Activated T-cell treated with anti-CD3 and anti-CD28 coated beads, Interleukin-2, amount 50 U/mL, for 24 hours (primary cell): ENCODE results near the gene MPDU1.

Experiments
- DNase-seq: peaks from one replicate; pipeline ENCODE4 v3.0.0-alpha.2; 2020
- H3K27ac Mint-ChIP-seq: 2 replicates; pipeline ENCODE4 v1.8.0; 2020; ENCODE audit warnings: mild to moderate bottlenecking, mixed read lengths
- H3K27me3 Mint-ChIP-seq: 2 replicates; pipeline ENCODE4 v1.8.0; 2020; ENCODE audit warnings: mixed read lengths
- H3K36me3 Mint-ChIP-seq: 2 replicates; pipeline ENCODE4 v1.8.0; 2020; ENCODE audit warnings: low read depth, mixed read lengths
- H3K4me1 Mint-ChIP-seq: 2 replicates; pipeline ENCODE4 v1.8.0; 2020; ENCODE audit warnings: low read depth, mixed read lengths
- H3K4me3 Mint-ChIP-seq: 2 replicates; pipeline ENCODE4 v1.8.0; 2020; ENCODE audit warnings: mild to moderate bottlenecking, moderate library complexity, mixed read lengths
- H3K9me3 Mint-ChIP-seq: 2 replicates; pipeline ENCODE4 v1.8.0; 2020; ENCODE audit warnings: mixed read lengths

Gene MPDU1

DNA sequence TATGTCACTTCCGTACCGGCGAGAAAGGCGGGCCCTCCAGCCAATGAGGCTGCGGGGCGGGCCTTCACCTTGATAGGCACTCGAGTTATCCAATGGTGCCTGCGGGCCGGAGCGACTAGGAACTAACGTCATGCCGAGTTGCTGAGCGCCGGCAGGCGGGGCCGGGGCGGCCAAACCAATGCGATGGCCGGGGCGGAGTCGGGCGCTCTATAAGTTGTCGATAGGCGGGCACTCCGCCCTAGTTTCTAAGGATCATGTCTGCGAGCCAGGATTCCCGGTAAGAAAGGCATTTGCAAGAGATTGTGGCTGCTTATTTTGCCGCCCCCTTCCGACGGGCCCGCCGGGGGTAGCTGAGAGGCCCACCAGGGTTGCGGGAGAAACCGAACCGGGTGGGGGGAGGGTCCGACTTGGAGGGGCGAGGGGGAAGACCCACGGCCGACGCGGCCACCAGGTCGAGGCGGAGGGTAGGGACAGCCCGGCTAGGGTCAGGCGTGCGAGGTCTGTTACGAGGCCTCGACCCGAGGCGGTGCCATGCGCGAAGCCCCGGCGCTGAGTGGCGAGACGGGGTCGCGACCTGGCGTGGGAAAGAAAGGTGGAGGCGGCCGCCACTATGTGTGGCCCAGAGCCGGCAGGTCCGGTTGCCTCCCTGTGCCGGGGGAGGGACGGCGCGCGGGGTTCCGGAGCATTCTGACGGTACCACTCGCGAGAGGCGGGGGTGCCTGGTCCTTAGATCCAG is 10.9 kb upstream of the MPDU1 start:
- peak overlapping the region; percentile 90 for H3K4me3 Mint-ChIP-seq
- no peaks in the 10 kb centered on the region for H3K27me3 Mint-ChIP-seq
- peaks cover 96% of the 10 kb centered on the region for H3K36me3 Mint-ChIP-seq
- DNase-seq = peak; percentile 100
- peak overlapping the region; percentile 100 for H3K27ac Mint-ChIP-seq
- H3K4me1 Mint-ChIP-seq = peaks cover 61% of the 10 kb centered on the region
- no peaks in the 10 kb centered on the region for H3K9me3 Mint-ChIP-seq

DNA sequence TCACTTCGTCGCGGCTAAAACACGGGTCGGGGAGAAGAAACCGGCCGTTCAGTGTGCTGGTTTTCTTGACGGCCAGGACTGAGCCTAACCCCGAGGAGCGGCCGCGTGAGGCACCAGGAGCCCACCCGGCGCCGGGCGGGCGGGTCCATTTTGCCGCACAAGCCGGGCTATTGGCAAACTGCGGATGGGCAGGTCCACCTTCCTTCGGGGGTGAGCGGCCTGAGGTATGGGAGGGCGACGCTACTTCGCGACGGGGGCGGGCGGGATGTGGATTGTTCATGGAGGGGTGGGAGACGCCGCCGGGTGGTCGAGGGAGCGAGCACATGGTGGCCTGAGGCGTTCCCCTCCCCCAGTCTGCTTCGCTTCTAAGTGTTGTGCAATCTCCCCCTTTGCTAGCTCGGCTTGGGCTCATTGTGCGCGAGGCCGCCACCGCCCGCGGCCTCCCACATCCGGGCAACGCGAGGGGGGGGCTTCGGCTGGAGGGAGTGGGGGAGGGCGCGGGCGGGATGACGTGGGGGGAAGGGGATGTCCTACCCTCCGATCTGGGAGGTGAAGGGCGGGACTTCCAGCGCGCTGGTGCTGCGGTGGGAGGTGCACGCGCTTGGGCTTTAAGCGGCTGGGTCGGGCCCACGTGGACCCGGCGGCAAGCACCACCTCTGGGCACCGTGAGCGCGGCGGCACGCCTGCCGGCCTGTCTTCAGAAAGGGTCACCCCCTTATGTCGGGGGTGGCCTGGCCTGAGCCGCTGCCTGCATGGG is 10.2 kb upstream of the MPDU1 start:
- Mint-ChIP-seq H3K4me1 (peaks cover 68% of the 10 kb centered on the region), H3K9me3 (no peaks in the 10 kb centered on the region), H3K36me3 (peaks cover 97% of the 10 kb centered on the region), H3K27ac (peak overlapping the region; percentile 100), H3K4me3 (peak overlapping the region; percentile 90), H3K27me3 (no peaks in the 10 kb centered on the region)
- peak; percentile 91 for DNase-seq

DNA sequence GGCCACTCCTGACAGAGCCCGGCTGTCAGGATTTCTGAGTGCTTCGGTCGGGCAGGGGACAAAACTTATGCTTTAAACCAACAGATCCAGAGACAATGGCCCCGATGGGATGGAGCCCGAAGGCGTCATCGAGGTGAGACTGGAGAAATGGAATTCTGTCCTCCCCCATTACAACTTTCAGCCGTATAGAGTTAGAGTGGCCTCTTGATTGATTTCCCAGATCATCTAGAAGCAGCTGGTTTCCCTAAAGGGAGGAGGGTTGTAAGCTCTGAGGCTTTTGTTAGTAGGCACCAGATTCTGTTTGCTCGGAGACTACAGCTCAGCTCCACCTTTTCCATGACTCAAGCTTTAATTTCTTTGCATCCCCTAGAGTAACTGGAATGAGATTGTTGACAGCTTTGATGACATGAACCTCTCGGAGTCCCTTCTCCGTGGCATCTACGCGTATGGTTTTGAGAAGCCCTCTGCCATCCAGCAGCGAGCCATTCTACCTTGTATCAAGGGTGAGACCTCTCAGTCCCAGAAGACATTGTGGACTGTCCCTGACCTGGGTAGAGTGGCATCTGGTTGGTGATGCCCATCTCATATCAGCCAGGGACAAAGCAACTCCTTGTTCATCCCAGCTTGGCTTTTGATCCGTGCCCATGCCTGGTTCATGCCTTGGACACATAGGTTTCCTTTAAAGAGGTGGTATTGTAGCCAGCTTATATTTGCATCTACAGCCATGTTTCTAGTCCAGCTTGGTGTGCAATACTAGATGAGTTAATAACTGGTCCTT is 9.3 kb upstream of the MPDU1 start:
- peaks cover 77% of the 10 kb centered on the region for H3K4me1 Mint-ChIP-seq
- H3K9me3 Mint-ChIP-seq = no peaks in the 10 kb centered on the region
- no peak for DNase-seq
- H3K27ac Mint-ChIP-seq = peak overlapping the region; percentile 100
- H3K27me3 Mint-ChIP-seq = no peaks in the 10 kb centered on the region
- peak overlapping the region; percentile 90 for H3K4me3 Mint-ChIP-seq
- H3K36me3 Mint-ChIP-seq = peaks cover 97% of the 10 kb centered on the region

DNA sequence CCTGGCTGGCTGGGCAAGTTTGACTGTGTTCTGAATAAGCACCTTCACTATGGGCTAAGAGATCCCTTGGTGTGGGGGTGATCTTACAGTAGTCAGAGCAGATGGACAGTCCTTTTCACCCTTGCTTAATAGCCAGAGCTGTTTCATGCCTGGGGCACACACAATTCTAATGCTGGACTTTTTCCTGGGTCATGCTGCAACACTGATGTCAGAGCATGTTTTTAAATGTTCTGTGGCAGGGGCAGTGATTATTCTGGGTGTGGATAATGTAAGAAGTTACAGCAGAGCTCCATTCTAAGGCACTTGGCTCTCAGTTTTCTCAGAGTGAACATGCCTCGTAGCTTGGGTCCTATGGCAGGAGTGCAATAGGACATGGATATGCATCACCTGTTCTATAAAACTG is 8.2 kb upstream of the MPDU1 start:
- H3K27me3 Mint-ChIP-seq = no peaks in the 10 kb centered on the region
- H3K4me1 Mint-ChIP-seq = peaks cover 78% of the 10 kb centered on the region
- peak overlapping the region; percentile 100 for H3K27ac Mint-ChIP-seq
- H3K4me3 Mint-ChIP-seq = peak overlapping the region; percentile 90
- DNase-seq = no peak
- H3K9me3 Mint-ChIP-seq = no peaks in the 10 kb centered on the region
- peaks cover 95% of the 10 kb centered on the region for H3K36me3 Mint-ChIP-seq

DNA sequence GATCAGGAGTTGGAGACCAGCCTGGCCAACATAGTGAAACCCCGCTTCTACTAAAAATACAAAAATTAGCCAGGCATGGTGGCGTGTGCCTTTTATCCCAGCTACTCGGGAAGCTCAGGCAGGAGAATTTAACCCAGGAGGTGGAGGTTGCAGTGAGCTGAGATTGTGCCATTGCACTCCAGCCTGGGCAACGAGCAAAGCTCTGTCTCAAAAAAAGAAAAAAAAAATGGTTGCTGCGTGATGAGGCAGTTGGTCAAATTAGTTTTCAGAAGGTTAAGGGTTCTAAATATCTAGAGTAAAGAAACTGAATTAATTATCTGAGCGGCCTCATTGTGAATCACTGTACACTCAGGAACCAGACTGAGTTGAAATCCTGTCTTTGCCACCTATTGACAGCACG is 7.7 kb upstream of the MPDU1 start:
- H3K27ac Mint-ChIP-seq = peak overlapping the region; percentile 100
- peaks cover 95% of the 10 kb centered on the region for H3K36me3 Mint-ChIP-seq
- H3K9me3 Mint-ChIP-seq = no peaks in the 10 kb centered on the region
- no peak for DNase-seq
- H3K4me1 Mint-ChIP-seq = peaks cover 78% of the 10 kb centered on the region
- peak overlapping the region; percentile 90 for H3K4me3 Mint-ChIP-seq
- no peaks in the 10 kb centered on the region for H3K27me3 Mint-ChIP-seq

DNA sequence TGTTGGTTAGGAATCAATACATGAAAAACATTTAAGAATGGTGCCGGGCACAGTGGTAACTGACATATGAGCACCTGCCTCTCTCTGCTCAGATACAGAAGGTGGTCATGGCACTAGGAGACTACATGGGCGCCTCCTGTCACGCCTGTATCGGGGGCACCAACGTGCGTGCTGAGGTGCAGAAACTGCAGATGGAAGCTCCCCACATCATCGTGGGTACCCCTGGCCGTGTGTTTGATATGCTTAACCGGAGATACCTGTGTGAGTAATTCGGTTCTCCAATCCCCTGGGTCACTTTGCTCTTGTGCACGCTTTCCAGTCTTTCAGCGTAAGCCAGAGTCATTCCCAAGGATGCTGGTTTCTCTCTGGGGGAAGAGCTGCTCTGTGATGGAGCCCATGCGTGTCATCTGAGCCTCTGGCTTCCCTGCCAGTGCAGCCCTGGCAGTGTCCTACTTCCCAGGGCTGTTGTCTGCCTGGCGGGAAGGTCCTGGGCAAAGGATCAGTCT is 7.2 kb upstream of the MPDU1 start:
- Mint-ChIP-seq H3K9me3 (no peaks in the 10 kb centered on the region), H3K27ac (peak overlapping the region; percentile 100), H3K27me3 (no peaks in the 10 kb centered on the region), H3K4me3 (peak overlapping the region; percentile 90), H3K4me1 (peaks cover 78% of the 10 kb centered on the region), H3K36me3 (peaks cover 95% of the 10 kb centered on the region)
- DNase-seq = peak; percentile 40

DNA sequence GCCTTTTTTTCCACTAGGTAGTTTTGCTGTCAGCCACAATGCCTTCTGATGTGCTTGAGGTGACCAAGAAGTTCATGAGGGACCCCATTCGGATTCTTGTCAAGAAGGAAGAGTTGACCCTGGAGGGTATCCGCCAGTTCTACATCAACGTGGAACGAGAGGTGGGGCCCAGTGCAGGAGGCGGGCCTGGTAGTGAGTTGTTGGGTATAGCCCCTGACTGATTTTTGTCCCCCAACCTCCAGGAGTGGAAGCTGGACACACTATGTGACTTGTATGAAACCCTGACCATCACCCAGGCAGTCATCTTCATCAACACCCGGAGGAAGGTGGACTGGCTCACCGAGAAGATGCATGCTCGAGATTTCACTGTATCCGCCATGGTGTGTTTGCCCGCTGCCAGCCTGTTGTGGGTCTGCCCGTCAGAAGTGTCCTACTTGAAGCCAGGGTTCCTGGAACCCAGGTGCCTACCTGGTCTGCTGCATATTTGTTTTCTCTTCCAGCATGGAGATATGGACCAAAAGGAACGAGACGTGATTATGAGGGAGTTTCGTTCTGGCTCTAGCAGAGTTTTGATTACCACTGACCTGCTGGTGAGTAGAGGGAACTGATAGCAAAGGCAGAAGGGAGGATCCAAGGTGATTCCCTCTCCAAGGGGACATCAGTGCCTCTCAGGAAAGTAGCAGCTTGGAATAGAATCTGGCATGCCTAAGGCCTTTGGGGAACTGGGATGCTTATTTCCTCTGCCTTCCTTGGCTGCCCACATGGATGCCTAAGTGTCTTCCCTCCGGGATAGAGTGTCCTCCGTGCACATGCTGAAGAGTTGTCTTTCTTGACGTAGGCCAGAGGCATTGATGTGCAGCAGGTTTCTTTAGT is 6.1 kb upstream of the MPDU1 start:
- Mint-ChIP-seq H3K4me3 (peak overlapping the region; percentile 90), H3K36me3 (peaks cover 94% of the 10 kb centered on the region), H3K9me3 (no peaks in the 10 kb centered on the region), H3K27me3 (no peaks in the 10 kb centered on the region), H3K4me1 (peaks cover 83% of the 10 kb centered on the region), H3K27ac (peak overlapping the region; percentile 100)
- DNase-seq = no peak

DNA sequence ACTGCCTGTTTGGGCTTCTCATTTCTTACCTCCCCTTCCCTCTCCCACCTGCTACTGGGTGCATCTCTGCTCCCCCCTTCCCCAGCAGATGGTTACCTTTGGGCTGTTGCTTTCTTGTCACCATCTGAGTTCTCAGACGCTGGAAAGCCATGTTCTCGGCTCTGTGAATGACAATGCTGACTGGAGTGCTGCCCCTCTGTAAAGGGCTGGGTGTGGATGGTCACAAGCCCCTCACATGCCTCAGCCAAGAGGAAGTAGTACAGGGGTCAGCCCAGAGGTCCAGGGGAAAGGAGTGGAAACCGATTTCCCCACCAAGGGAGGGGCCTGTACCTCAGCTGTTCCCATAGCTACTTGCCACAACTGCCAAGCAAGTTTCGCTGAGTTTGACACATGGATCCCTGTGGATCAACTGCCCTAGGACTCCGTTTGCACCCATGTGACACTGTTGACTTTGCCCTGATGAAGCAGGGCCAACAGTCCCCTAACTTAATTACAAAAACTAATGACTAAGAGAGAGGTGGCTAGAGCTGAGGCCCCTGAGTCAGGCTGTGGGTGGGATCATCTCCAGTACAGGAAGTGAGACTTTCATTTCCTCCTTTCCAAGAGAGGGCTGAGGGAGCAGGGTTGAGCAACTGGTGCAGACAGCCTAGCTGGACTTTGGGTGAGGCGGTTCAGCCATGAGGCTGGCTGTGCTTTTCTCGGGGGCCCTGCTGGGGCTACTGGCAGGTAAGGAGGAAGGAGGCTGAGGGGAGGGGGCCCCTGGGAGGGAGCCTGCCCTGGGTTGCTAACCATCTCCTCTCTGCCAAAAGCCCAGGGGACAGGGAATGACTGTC is 4.4 kb upstream of the MPDU1 start, which contains the start of gene CD68:
Gene CD68 (plus strand): TSS at position 638 of the 833 bp plus-strand sequence. CDS start 40 bp downstream, at position 678.
- peak within 1 kb of the TSS; percentile 100 for H3K27ac Mint-ChIP-seq
- no peaks in the 10 kb centered on the region for H3K9me3 Mint-ChIP-seq
- H3K36me3 Mint-ChIP-seq = peaks cover 89% of the 10 kb centered on the region
- no peaks in the 10 kb centered on the region for H3K27me3 Mint-ChIP-seq
- peak within 1 kb of the TSS; percentile 90 for H3K4me3 Mint-ChIP-seq
- peak; percentile 82 for DNase-seq
- H3K4me1 Mint-ChIP-seq = peaks cover 88% of the 10 kb centered on the region

DNA sequence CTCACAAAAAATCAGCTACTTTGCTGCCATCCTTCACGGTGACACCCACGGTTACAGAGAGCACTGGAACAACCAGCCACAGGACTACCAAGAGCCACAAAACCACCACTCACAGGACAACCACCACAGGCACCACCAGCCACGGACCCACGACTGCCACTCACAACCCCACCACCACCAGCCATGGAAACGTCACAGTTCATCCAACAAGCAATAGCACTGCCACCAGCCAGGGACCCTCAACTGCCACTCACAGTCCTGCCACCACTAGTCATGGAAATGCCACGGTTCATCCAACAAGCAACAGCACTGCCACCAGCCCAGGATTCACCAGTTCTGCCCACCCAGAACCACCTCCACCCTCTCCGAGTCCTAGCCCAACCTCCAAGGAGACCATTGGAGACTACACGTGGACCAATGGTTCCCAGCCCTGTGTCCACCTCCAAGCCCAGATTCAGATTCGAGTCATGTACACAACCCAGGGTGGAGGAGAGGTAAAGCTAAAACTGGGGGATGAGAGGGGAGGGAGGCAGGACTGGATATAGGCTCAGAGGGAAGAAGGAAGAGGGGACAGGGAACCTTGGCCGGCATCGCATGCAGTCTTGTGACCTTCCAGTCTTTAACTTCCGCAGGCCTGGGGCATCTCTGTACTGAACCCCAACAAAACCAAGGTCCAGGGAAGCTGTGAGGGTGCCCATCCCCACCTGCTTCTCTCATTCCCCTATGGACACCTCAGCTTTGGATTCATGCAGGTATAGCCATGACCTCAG is 3.6 kb upstream of the MPDU1 start:
- Mint-ChIP-seq H3K36me3 (peaks cover 89% of the 10 kb centered on the region), H3K27ac (peak overlapping the region; percentile 100), H3K4me1 (peaks cover 85% of the 10 kb centered on the region), H3K9me3 (no peaks in the 10 kb centered on the region), H3K27me3 (no peaks in the 10 kb centered on the region), H3K4me3 (peak overlapping the region; percentile 90)
- no peak for DNase-seq

DNA sequence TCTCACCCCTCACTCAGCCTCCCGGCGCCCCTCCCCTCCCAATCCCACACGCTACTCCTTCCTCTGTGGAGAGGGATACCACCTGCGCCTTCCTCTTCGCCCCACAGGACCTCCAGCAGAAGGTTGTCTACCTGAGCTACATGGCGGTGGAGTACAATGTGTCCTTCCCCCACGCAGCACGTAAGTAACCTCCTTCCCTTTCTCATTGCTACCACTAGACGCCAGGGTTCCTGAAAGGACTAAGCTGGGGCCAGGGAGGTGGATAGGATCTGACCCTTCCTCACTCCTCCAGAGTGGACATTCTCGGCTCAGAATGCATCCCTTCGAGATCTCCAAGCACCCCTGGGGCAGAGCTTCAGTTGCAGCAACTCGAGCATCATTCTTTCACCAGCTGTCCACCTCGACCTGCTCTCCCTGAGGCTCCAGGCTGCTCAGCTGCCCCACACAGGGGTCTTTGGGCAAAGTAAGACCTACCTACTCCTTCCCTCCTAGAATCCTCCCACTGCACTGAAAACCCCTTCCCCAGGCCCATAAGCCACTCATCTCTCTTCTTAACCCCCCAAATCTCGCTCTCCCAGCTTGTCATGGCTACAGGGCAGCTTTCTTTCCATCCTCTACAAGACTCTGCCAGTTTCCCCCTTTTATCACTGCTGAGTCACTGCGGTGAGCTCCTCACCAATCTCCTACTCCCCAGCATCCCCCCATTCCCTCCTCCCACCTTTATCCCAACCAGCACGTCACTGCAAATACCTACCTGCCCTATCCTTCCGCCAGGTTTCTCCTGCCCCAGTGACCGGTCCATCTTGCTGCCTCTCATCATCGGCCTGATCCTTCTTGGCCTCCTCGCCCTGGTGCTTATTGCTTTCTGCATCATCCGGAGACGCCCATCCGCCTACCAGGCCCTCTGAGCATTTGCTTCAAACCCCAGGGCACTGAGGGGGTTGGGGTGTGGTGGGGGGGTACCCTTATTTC is 2.8 kb upstream of the MPDU1 start:
- Mint-ChIP-seq H3K9me3 (no peaks in the 10 kb centered on the region), H3K36me3 (peaks cover 87% of the 10 kb centered on the region), H3K4me3 (peak overlapping the region; percentile 90), H3K27me3 (no peaks in the 10 kb centered on the region), H3K4me1 (peaks cover 84% of the 10 kb centered on the region), H3K27ac (peak overlapping the region; percentile 100)
- DNase-seq = no peak

DNA sequence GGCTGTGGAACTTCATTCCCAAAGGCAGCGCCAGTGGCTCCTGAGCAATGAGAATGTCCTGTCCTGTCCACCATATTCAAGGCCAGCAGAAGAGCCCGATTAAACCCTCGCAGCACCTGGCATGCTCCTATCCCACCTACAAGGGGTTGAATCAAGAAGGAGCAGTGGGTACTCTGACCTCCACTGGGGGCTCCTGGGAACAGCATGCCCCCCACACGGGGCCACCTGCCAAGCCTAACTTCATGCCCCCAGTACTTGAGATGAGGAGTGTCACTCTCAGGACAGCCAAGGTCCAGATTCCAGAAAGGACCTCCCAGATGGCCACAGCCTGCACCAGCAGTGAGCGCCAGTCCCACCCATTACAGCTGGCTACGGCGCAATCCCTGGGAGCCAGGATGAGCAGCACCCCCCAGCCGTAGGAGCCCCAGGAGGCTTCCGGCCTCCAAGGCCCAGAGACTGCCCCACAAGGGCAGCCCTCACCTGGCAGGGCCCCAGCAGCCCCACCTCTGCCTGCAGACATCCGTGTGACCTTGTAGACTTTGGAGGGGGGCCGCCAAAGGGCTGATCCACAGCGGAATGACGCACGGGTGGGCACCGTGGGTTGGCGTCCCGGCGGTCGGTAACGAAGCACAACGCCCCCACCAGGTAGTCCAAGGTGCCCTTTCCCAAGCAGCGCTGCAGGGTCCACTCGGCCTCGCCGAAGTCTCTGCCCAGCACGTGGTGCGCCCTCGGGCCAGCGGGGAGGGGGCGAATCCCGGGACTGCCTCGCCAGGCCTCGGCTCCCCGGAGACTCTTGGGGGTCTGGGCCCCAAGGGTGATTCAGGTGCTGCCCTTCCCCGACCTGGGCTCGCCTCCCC is 1.0 kb upstream of the MPDU1 start:
- Mint-ChIP-seq H3K27me3 (no peaks in the 10 kb centered on the region), H3K27ac (peak overlapping the region; percentile 100), H3K36me3 (peaks cover 85% of the 10 kb centered on the region), H3K4me1 (peaks cover 71% of the 10 kb centered on the region), H3K4me3 (peak overlapping the region; percentile 95), H3K9me3 (no peaks in the 10 kb centered on the region)
- DNase-seq = peak; percentile 41
